Measurements from ENCODE around the gene FMNL3. TPM values are rescaled to one million over a fixed set of nuclear protein-coding genes. Genes with fewer than 3 reads are reported as not detected.

FMNL3 gene
- total and polyA plus RNA-seq, 4 donors, result 0.72 to 4.5 (median 2.6) TPM

- no peaks in the 10 kb centered on the region for H3K27me3 ChIP-seq (ENCODE audit: control insufficient read depth in 4 of 4, insufficient read depth in 4 of 4, low read length in 3 of 4)
- H3K4me3 ChIP-seq (ENCODE audit: low read depth in 1 of 3, low read length in 3 of 3), result no peak overlapping the region
- TF ChIP-seq TAF1 (conservative IDR thresholded peaks at IDR 0.05), result no peak
- TF ChIP-seq EGR1 (IDR thresholded peaks at IDR 0.05; ENCODE audit: low read depth in 2 of 2), result no peak
- no peak for TF ChIP-seq CTCF (IDR thresholded peaks at IDR 0.05; ENCODE audit: low read depth, low read length, missing input control)
- TF ChIP-seq ZBTB33 (IDR thresholded peaks at IDR 0.05), result no peak
- TF ChIP-seq HNF4A (conservative IDR thresholded peaks at IDR 0.05), result no peak
- no peak for TF ChIP-seq JUND (IDR thresholded peaks at IDR 0.05)
- no peak for TF ChIP-seq REST (IDR thresholded peaks at IDR 0.05)
- no peak for TF ChIP-seq RXRA (IDR thresholded peaks at IDR 0.05)
- TF ChIP-seq MAX (IDR thresholded peaks at IDR 0.05), result no peak
- no peak for TF ChIP-seq HNF4G (IDR thresholded peaks at IDR 0.05)
- H3K9ac ChIP-seq (ENCODE audit: low read depth in 1 of 2, low read length in 2 of 2), result no peak overlapping the region
- no peaks in the 10 kb centered on the region for H3K9me3 ChIP-seq (ENCODE audit: control insufficient read depth in 4 of 4, low read length in 3 of 4)
- no peak overlapping the region for H3K27ac ChIP-seq (ENCODE audit: low read depth in 1 of 2, low read length in 2 of 2)
- peaks cover 3 to 14% (median 7%) of the 10 kb centered on the region in 4 donors for H3K4me1 ChIP-seq (ENCODE audit: control insufficient read depth in 4 of 4, insufficient read depth in 4 of 4, low read length in 3 of 4)
- 99% methylated on average over 4 of the region's 4 CpGs for WGBS
- no peak for DNase-seq (ENCODE audit: low spot score)
- H3K36me3 ChIP-seq (ENCODE audit: control insufficient read depth in 4 of 4, insufficient read depth in 3 of 4, low read depth in 1 of 4, low read length in 3 of 4), result no peaks in the 10 kb centered on the region
These were observed 43.0 kb downstream of the FMNL3 start for GRCh38 chr12:49664167-49664566.

- Histone ChIP-seq H3K4me3 (ENCODE audit: low read depth in 1 of 3, low read length in 3 of 3) (no peak overlapping the region), H3K9me3 (ENCODE audit: control insufficient read depth in 4 of 4, low read length in 3 of 4) (no peaks in the 10 kb centered on the region), H3K4me1 (ENCODE audit: control insufficient read depth in 4 of 4, insufficient read depth in 4 of 4, low read length in 3 of 4) (peaks cover 3 to 14% (median 7%) of the 10 kb centered on the region in 4 donors), H3K36me3 (ENCODE audit: control insufficient read depth in 4 of 4, insufficient read depth in 3 of 4, low read depth in 1 of 4, low read length in 3 of 4) (no peaks in the 10 kb centered on the region), H3K9ac (ENCODE audit: low read depth in 1 of 2, low read length in 2 of 2) (peak overlapping the region in 1 of 2 donors; percentile 25), H3K27me3 (ENCODE audit: control insufficient read depth in 4 of 4, insufficient read depth in 4 of 4, low read length in 3 of 4) (no peaks in the 10 kb centered on the region), H3K27ac (ENCODE audit: low read depth in 1 of 2, low read length in 2 of 2) (peak overlapping the region; percentile 55 to 69)
- TF ChIP-seq HNF4G (IDR thresholded peaks at IDR 0.05) (no peak), FOXA2 (IDR thresholded peaks at IDR 0.05) (no peak), RAD21 (IDR thresholded peaks at IDR 0.05) (peak; percentile 36 to 42), HNF4A (conservative IDR thresholded peaks at IDR 0.05) (no peak), RXRA (IDR thresholded peaks at IDR 0.05) (peak; percentile 41 to 60), MAX (IDR thresholded peaks at IDR 0.05) (peak; percentile 68), GABPA (IDR thresholded peaks at IDR 0.05 in 1 of 2, conservative IDR thresholded peaks at IDR 0.05 in 1 of 2) (peak; percentile 62 to 78), ZBTB33 (IDR thresholded peaks at IDR 0.05) (no peak), YY1 (IDR thresholded peaks at IDR 0.05) (no peak), ATF3 (IDR thresholded peaks at IDR 0.05) (no peak), FOXA1 (IDR thresholded peaks at IDR 0.05) (no peak), EGR1 (IDR thresholded peaks at IDR 0.05; ENCODE audit: low read depth in 2 of 2) (peak; percentile 42 to 49), SP1 (IDR thresholded peaks at IDR 0.05) (peak; percentile 72), JUND (IDR thresholded peaks at IDR 0.05) (no peak), NR2F2 (IDR thresholded peaks at IDR 0.05) (peak; percentile 95)
- WGBS, result 57% methylated on average over 5 of the region's 5 CpGs
- DNase-seq (ENCODE audit: low spot score), result no peak
These were observed 44.0 kb downstream of the FMNL3 start for GRCh38 chr12:49662998-49663843.

Measured in liver (tissue), 9 donors.